Measurements from ENCODE around the gene CNR2.

GRCh38 chr1:23902321-23903278 is 10.6 kb downstream of the CNR2 start:
- TF ChIP-seq, protein P1, sequence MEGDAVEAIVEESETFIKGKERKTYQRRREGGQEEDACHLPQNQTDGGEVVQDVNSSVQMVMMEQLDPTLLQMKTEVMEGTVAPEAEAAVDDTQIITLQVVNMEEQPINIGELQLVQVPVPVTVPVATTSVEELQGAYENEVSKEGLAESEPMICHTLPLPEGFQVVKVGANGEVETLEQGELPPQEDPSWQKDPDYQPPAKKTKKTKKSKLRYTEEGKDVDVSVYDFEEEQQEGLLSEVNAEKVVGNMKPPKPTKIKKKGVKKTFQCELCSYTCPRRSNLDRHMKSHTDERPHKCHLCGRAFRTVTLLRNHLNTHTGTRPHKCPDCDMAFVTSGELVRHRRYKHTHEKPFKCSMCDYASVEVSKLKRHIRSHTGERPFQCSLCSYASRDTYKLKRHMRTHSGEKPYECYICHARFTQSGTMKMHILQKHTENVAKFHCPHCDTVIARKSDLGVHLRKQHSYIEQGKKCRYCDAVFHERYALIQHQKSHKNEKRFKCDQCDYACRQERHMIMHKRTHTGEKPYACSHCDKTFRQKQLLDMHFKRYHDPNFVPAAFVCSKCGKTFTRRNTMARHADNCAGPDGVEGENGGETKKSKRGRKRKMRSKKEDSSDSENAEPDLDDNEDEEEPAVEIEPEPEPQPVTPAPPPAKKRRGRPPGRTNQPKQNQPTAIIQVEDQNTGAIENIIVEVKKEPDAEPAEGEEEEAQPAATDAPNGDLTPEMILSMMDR (conservative IDR thresholded peaks at IDR 0.05; ENCODE audit: low read depth in 2 of 2): no peak
- TF ChIP-seq REST (IDR thresholded peaks at IDR 0.05; ENCODE audit: unreplicated experiment) (no peak), EZH2 (IDR thresholded peaks at IDR 0.05; ENCODE audit: low read depth, unreplicated experiment) (no peak), POLR2AphosphoS5 (IDR thresholded peaks at IDR 0.05; ENCODE audit: low read depth) (no peak), EZH2phosphoT487 (IDR thresholded peaks at IDR 0.05; ENCODE audit: unreplicated experiment) (no peak), ZNF331 (CRISPR knock-in tag; IDR thresholded peaks at IDR 0.05; ENCODE audit: low read depth) (no peak), JUNB (IDR thresholded peaks at IDR 0.05; ENCODE audit: unreplicated experiment) (no peak), STAT1 (IDR thresholded peaks at IDR 0.05; ENCODE audit: unreplicated experiment) (no peak), CREB1 (CRISPR knock-in tag; IDR thresholded peaks at IDR 0.05; ENCODE audit: low read depth) (no peak), NANOG (IDR thresholded peaks at IDR 0.05; ENCODE audit: borderline replicate concordance) (no peak)
- TF ChIP-seq, protein P2, sequence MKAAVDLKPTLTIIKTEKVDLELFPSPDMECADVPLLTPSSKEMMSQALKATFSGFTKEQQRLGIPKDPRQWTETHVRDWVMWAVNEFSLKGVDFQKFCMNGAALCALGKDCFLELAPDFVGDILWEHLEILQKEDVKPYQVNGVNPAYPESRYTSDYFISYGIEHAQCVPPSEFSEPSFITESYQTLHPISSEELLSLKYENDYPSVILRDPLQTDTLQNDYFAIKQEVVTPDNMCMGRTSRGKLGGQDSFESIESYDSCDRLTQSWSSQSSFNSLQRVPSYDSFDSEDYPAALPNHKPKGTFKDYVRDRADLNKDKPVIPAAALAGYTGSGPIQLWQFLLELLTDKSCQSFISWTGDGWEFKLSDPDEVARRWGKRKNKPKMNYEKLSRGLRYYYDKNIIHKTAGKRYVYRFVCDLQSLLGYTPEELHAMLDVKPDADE (IDR thresholded peaks at IDR 0.05): no peak

Measured in GM23338 (cell line).